ENCODE results near the gene CTNNA1. TPM values are rescaled to one million over a fixed set of nuclear protein-coding genes. Genes with fewer than 3 reads are reported as not detected.

CTNNA1 gene
- total RNA-seq, 1 donor from 2014 or later, result 371 TPM

DNA sequence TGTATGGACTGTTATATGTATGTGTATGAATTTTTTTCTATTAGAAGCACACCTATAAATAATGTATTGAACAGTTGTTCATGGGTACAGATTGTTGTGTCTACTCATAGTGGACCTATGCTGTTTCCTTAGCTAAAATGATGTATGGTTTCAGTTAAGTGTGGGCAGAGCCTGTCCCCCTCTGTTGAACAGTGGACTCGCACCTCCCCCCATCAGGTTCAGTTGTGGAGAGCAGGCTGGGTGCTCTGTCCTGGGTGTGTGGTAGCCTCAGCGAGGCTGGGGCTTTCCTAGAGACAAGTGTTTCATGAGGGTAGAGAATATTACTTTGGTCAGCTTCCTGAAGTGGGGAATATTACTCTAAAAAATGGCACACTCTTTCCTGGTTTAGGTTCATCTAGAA, 169.3 kb downstream of the CTNNA1 start:
- peak overlapping the region; percentile 64 for H3K27ac Mint-ChIP-seq
- no peaks in the 10 kb centered on the region for H3K27me3 Mint-ChIP-seq
- no peak overlapping the region for H3K4me3 Mint-ChIP-seq
- no peak for DNase-seq (ENCODE audit: extremely low spot score, unreplicated experiment)
- H3K9me3 Mint-ChIP-seq, result no peaks in the 10 kb centered on the region
- H3K36me3 Mint-ChIP-seq, result peaks cover 51% of the 10 kb centered on the region
- peaks cover 4% of the 10 kb centered on the region for H3K4me1 Mint-ChIP-seq (ENCODE audit: unreplicated experiment)
- TF ChIP-seq, protein P1, sequence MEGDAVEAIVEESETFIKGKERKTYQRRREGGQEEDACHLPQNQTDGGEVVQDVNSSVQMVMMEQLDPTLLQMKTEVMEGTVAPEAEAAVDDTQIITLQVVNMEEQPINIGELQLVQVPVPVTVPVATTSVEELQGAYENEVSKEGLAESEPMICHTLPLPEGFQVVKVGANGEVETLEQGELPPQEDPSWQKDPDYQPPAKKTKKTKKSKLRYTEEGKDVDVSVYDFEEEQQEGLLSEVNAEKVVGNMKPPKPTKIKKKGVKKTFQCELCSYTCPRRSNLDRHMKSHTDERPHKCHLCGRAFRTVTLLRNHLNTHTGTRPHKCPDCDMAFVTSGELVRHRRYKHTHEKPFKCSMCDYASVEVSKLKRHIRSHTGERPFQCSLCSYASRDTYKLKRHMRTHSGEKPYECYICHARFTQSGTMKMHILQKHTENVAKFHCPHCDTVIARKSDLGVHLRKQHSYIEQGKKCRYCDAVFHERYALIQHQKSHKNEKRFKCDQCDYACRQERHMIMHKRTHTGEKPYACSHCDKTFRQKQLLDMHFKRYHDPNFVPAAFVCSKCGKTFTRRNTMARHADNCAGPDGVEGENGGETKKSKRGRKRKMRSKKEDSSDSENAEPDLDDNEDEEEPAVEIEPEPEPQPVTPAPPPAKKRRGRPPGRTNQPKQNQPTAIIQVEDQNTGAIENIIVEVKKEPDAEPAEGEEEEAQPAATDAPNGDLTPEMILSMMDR (conservative IDR thresholded peaks at IDR 0.05), result no peak

DNA sequence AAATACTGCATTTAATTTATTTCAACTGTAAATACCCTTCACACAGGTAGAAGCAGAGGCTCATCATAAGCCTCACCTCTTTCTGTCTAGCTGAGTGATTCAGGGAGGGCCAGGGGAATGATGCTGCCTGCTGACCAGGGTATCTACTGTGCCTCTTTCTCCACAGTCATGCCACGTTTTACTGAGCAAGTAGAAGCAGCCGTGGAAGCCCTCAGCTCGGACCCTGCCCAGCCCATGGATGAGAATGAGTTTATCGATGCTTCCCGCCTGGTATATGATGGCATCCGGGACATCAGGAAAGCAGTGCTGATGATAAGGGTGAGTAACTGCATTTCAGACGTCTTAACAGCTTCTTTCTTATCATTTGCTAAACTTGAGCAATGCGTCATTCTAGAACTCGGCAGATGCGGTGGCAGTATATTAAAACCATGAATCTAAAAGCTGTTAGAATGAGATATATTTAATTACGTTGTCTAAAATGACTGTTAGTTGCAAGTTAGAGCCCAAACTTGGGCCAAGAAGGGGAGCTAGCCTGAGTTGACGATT, 171.9 kb downstream of the CTNNA1 start:
- peak overlapping the region; percentile 40 for H3K27ac Mint-ChIP-seq

DNA sequence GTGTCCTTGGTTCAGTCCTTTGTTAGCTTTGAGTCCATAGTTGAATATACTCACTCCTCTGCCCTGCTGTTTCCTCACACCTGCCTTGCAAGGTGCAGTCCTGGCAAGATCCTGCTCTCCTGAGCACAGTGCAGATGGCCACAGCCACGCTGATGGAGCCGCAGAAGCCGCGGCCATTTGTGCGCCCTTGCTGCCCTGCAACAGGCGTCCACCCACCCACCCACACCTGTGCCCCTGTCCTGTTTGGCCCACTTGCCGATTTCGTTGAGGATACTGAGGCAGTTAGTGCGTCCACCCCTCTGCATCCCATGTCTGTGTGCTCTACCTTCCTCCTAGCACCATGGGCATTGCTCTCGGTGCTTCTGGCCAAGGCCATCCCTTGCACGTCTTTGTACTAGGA, 173.0 kb downstream of the CTNNA1 start:
- Mint-ChIP-seq H3K4me3 (peak overlapping the region; percentile 26), H3K4me1 (ENCODE audit: unreplicated experiment) (peaks cover 4% of the 10 kb centered on the region), H3K36me3 (peaks cover 63% of the 10 kb centered on the region), H3K27ac (peak overlapping the region; percentile 41), H3K27me3 (no peaks in the 10 kb centered on the region), H3K9me3 (no peaks in the 10 kb centered on the region)
- TF ChIP-seq, protein P1 (conservative IDR thresholded peaks at IDR 0.05), result no peak
- DNase-seq (ENCODE audit: extremely low spot score, unreplicated experiment), result no peak

More for the DNA sequence above, 171.9 kb downstream of the CTNNA1 start:
- no peak for DNase-seq (ENCODE audit: extremely low spot score, unreplicated experiment)
- H3K4me1 Mint-ChIP-seq (ENCODE audit: unreplicated experiment), result peaks cover 4% of the 10 kb centered on the region
- peaks cover 54% of the 10 kb centered on the region for H3K36me3 Mint-ChIP-seq
- no peak overlapping the region for H3K4me3 Mint-ChIP-seq
- no peaks in the 10 kb centered on the region for H3K27me3 Mint-ChIP-seq
- TF ChIP-seq, protein P1 (conservative IDR thresholded peaks at IDR 0.05), result no peak
- H3K9me3 Mint-ChIP-seq, result no peaks in the 10 kb centered on the region

DNA sequence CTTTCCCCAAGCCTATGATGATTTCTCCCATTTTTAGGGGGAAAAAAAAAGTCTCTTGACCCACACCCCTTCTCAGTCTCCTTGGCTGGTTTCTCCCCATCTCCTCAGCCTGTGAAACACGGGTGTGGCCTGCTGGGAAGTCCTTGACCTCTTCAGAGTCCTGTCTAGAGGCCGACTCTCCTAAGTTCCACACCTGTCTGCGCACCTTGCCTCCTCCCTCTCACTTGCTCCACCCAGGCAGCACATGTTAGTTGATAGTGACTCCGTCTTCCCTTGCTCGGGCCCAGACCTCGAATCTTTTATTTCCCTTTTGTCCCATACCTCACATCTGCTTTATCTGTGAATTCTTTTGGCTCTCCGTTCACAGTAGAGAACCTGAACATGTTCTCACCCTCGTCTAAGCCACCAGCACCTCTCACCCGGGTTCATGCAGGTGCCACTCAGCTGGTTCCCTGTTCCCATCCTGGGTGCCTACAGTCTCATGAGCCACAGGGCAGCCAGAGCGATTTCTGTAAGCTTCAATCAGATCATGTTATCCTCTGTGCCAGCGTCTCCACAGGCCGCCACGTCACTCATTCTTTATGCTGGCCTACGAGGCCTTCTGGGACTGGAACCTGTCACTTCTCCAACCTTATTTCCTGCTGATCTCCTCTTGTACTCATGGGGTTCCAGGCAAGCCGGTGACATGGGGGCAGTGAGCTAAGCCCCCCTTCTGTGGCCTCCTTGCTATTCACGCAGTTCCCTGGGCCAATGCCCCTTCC, 173.6 kb downstream of the CTNNA1 start:
- Mint-ChIP-seq H3K36me3 (peaks cover 66% of the 10 kb centered on the region), H3K27ac (peak overlapping the region; percentile 20), H3K27me3 (no peaks in the 10 kb centered on the region), H3K9me3 (no peaks in the 10 kb centered on the region), H3K4me3 (peak overlapping the region; percentile 26), H3K4me1 (ENCODE audit: unreplicated experiment) (peaks cover 4% of the 10 kb centered on the region)
- TF ChIP-seq, protein P1 (conservative IDR thresholded peaks at IDR 0.05), result no peak
- no peak for DNase-seq (ENCODE audit: extremely low spot score, unreplicated experiment)

DNA sequence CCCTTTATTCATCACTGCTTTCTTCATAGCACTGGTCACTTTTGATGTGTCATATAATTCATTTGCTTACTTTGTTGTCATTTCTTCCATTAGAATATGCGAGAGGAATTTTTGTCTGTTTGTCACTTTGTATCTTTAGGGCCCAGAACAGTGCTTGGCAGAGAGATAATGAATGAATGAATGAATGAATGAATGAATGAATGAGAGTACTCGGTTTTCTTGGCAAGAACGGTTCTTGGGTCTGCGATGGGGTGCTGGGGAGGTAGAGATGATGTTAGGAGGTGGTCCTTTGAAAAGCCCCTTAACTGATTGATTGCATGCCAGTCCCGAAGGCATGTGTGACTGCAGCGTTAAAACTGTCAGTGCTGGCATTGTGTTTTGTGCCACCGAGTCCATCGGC, 174.3 kb downstream of the CTNNA1 start:
- Mint-ChIP-seq H3K4me1 (ENCODE audit: unreplicated experiment) (peaks cover 4% of the 10 kb centered on the region), H3K27ac (peak overlapping the region; percentile 8), H3K4me3 (no peak overlapping the region), H3K9me3 (no peaks in the 10 kb centered on the region), H3K36me3 (peaks cover 63% of the 10 kb centered on the region), H3K27me3 (no peaks in the 10 kb centered on the region)
- no peak for DNase-seq (ENCODE audit: extremely low spot score, unreplicated experiment)
- TF ChIP-seq, protein P1 (conservative IDR thresholded peaks at IDR 0.05), result no peak

All from type B pancreatic cell (in vitro differentiated cells).